Measurements from ENCODE around the gene KRT81.

DNA sequence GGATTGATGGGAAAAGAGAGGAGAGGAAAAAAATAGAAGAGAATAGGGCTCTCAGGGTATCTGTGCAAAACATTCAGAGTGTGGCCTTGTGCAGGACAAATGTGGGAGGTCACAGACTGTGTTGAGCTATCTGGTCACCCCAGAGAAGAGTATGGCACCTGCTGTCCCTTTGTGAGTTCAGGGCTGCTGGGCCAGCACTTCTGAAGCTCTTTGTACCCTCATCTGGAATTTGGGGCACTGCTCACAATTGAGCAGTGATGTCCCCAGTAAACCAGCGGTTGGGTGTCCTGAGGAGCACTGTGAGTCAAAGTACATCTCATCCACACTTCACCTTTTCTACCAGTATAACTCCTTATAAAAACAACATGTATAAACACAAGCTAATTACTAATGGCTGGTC, 2.6 kb upstream of the KRT81 start:
- TF ChIP-seq POLR2A (IDR thresholded peaks at IDR 0.05; ENCODE audit: low read length) = no peak
- TF ChIP-seq GATA1 (IDR thresholded peaks at IDR 0.05; ENCODE audit: low read depth, low read length) = no peak

Data from erythroblast (primary cell).